Transverse colon (tissue), 4 donors: ENCODE data around the gene KRT28.

ENCODE experiments used
- CTCF ChIP-seq, 5 experiments: fragments of 200-600 bp in 3 of 5; fragments of 450-650 bp in 2 of 5; sonication (generic) in 3 of 5; IDR thresholded peaks; 1 replicate in 2 of 5; 2 replicates in 3 of 5; pipeline ENCODE4 v1.5.1; 2016 to 2017; ENCODE audit warnings: antibody characterized with exemption in 5 of 5, inconsistent platforms in 3 of 5, mild to moderate bottlenecking in 2 of 5, moderate library complexity in 1 of 5
- EP300 ChIP-seq: sonication (generic); formaldehyde crosslinking; IDR thresholded peaks from one replicate; pipeline ENCODE4 v1.6.1; 2017; ENCODE audit warnings: antibody characterized with exemption, low read depth
- POLR2A ChIP-seq: fragments of 450-650 bp; IDR thresholded peaks from one replicate; pipeline ENCODE4 v1.6.1; 2016; ENCODE audit warnings: antibody characterized with exemption, mild to moderate bottlenecking, moderate library complexity
- POLR2AphosphoS5 ChIP-seq, 3 donors: sonication (generic); formaldehyde crosslinking; IDR thresholded peaks; one replicate each; pipeline ENCODE4 v1.6.1; 2016; ENCODE audit warnings: antibody characterized with exemption in 3 of 3

GRCh38 chr17:40810494-40810893, 10.7 kb upstream of the KRT28 start:
- no peak for TF ChIP-seq CTCF (IDR thresholded peaks at IDR 0.05)
- TF ChIP-seq POLR2A, result no peak
- no peak for TF ChIP-seq POLR2AphosphoS5 (IDR thresholded peaks at IDR 0.05)
- TF ChIP-seq EP300, result no peak
